WTC11 (cell line): Measurements from ENCODE around the gene NUAK2.

ENCODE experiments used
- ATF1 ChIP-seq: sonication (generic); formaldehyde crosslinking; IDR thresholded peaks from 2 replicates; pipeline ENCODE4 v1.8.1; 2023; ENCODE audit warnings: mild to moderate bottlenecking, moderate library complexity, missing genetic modification reagents
- ESRRA ChIP-seq: sonication (generic); formaldehyde crosslinking; IDR thresholded peaks from 2 replicates; pipeline ENCODE4 v1.8.1; 2022; ENCODE audit warnings: mild to moderate bottlenecking, missing genetic modification reagents, borderline replicate concordance
- ETV6 ChIP-seq: sonication (generic); formaldehyde crosslinking; IDR thresholded peaks from 2 replicates; pipeline ENCODE4 v1.8.1; 2022; ENCODE audit warnings: mild to moderate bottlenecking, missing genetic modification reagents
- JUN ChIP-seq: sonication (generic); formaldehyde crosslinking; IDR thresholded peaks from 2 replicates; pipeline ENCODE4 v1.8.0; 2023; ENCODE audit warnings: mild to moderate bottlenecking, missing genetic modification reagents
- MYBL2 ChIP-seq: sonication (generic); formaldehyde crosslinking; IDR thresholded peaks from 2 replicates; pipeline ENCODE4 v1.8.1; 2023; ENCODE audit warnings: mild to moderate bottlenecking, moderate library complexity, missing genetic modification reagents
- NFYB ChIP-seq: sonication (generic); formaldehyde crosslinking; conservative IDR thresholded peaks from 2 replicates; pipeline ENCODE4 v1.8.0; 2022; ENCODE audit warnings: low read depth, missing genetic modification reagents
- NR3C1 ChIP-seq: sonication (generic); formaldehyde crosslinking; conservative IDR thresholded peaks from 2 replicates; pipeline ENCODE4 v1.8.1; 2023; ENCODE audit warnings: low read depth, mild to moderate bottlenecking, missing genetic modification reagents
- SMAD3 ChIP-seq: sonication (generic); formaldehyde crosslinking; IDR thresholded peaks from 2 replicates; pipeline ENCODE4 v1.8.0; 2022; ENCODE audit warnings: missing genetic modification reagents, mild to moderate bottlenecking, borderline replicate concordance
- SOX15 ChIP-seq: fragments of 250-450 bp; sonication (Bioruptor Pico); IDR thresholded peaks from 2 replicates; pipeline ENCODE4 v1.9.0; 2021; ENCODE audit warnings: mild to moderate bottlenecking
- TCF7 ChIP-seq: sonication (generic); formaldehyde crosslinking; IDR thresholded peaks from 2 replicates; pipeline ENCODE4 v1.8.0; 2022; ENCODE audit warnings: mild to moderate bottlenecking, low read depth, missing genetic modification reagents, moderate library complexity
- TF ChIP-seq, protein P1 (sequence below): fragments of 200-600 bp; IDR thresholded peaks from 2 replicates; pipeline ENCODE4 v1.8.0; 2022; ENCODE audit warnings: antibody characterized with exemption
- TF ChIP-seq, protein P2 (sequence below): sonication (generic); formaldehyde crosslinking; conservative IDR thresholded peaks from 2 replicates; pipeline ENCODE4 v1.8.1; 2022; ENCODE audit warnings: mild to moderate bottlenecking, missing genetic modification reagents
- TF ChIP-seq, protein P3 (sequence below): sonication (generic); formaldehyde crosslinking; IDR thresholded peaks from 2 replicates; pipeline ENCODE4 v1.8.1; 2023; ENCODE audit warnings: mild to moderate bottlenecking, moderate library complexity, missing genetic modification reagents

DNA sequence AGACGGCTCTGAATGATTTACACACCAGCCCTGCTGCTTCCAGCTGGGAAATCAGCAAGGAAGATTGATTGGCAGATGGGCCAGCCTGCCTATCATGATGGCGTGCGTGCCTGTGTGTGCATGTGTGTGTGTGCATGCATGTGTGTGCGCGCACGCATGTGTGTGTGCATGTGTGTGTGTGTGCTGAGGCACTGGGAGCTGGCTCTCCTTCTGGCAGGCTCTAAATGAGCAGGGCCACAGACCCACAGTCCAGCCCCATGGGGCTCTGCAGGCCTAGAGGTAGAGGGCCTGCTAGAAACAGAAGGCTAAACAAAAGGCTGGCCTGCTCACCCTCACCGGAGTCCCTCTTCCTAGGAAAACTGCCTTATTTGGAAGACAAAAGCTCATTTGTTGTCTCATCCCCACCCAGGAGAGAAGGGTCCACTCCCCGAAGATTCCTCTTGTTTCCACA is 29.2 kb upstream of the NUAK2 start:
- TF ChIP-seq, protein P1, sequence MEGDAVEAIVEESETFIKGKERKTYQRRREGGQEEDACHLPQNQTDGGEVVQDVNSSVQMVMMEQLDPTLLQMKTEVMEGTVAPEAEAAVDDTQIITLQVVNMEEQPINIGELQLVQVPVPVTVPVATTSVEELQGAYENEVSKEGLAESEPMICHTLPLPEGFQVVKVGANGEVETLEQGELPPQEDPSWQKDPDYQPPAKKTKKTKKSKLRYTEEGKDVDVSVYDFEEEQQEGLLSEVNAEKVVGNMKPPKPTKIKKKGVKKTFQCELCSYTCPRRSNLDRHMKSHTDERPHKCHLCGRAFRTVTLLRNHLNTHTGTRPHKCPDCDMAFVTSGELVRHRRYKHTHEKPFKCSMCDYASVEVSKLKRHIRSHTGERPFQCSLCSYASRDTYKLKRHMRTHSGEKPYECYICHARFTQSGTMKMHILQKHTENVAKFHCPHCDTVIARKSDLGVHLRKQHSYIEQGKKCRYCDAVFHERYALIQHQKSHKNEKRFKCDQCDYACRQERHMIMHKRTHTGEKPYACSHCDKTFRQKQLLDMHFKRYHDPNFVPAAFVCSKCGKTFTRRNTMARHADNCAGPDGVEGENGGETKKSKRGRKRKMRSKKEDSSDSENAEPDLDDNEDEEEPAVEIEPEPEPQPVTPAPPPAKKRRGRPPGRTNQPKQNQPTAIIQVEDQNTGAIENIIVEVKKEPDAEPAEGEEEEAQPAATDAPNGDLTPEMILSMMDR = no peak
- TF ChIP-seq ETV6 (CRISPR knock-in tag) (no peak), JUN (CRISPR knock-in tag) (no peak), SOX15 (CRISPR knock-in tag) (no peak), NFYB (CRISPR knock-in tag) (no peak), TCF7 (CRISPR knock-in tag) (no peak), NR3C1 (CRISPR knock-in tag) (no peak), SMAD3 (CRISPR knock-in tag) (peak; percentile 32; the same call in 1 of the 2 replicates), ATF1 (CRISPR knock-in tag) (no peak), MYBL2 (CRISPR knock-in tag) (no peak), ESRRA (CRISPR knock-in tag) (no peak)
- TF ChIP-seq, protein P2, sequence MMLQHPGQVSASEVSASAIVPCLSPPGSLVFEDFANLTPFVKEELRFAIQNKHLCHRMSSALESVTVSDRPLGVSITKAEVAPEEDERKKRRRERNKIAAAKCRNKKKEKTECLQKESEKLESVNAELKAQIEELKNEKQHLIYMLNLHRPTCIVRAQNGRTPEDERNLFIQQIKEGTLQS (CRISPR knock-in tag) = no peak
- TF ChIP-seq, protein P3, sequence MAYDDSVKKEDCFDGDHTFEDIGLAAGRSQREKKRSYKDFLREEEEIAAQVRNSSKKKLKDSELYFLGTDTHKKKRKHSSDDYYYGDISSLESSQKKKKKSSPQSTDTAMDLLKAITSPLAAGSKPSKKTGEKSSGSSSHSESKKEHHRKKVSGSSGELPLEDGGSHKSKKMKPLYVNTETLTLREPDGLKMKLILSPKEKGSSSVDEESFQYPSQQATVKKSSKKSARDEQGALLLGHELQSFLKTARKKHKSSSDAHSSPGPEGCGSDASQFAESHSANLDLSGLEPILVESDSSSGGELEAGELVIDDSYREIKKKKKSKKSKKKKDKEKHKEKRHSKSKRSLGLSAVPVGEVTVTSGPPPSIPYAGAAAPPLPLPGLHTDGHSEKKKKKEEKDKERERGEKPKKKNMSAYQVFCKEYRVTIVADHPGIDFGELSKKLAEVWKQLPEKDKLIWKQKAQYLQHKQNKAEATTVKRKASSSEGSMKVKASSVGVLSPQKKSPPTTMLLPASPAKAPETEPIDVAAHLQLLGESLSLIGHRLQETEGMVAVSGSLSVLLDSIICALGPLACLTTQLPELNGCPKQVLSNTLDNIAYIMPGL (CRISPR knock-in tag) = no peak
